SK-N-MC (cell line): ENCODE results near the gene NUTM2F.

Source experiments
- EZH2 ChIP-seq: fragments of 200-600 bp; sonication (generic); IDR thresholded peaks from one replicate; pipeline ENCODE4 v1.6.1; 2017; ENCODE audit warnings: antibody characterized with exemption
- POLR2AphosphoS5 ChIP-seq: IDR thresholded peaks from 2 replicates; pipeline ENCODE4 v1.6.1; 2012; ENCODE audit warnings: mild to moderate bottlenecking, low read depth, low read length, borderline replicate concordance

DNA sequence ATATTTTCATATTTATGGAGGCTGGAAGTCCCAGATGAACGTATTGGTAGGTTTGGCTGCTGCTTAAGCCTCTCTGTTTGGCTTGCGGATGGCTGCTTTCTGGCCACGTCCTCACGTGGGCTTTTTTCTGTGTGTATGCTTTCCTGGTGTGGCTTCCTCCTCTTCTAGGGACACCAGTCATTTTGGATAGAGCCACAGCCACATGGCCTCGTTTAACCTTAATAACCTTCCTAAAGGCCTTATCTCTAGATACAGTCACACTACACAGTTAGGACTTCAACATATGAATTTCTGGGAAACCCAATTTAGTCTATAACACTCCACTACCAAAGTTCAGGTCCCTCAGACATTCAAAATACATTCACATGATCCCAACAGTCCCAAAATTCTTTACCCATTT, 26.9 kb downstream of the NUTM2F start:
- TF ChIP-seq EZH2 (no peak), POLR2AphosphoS5 (no peak)
